Activated CD4-positive, alpha-beta T cell treated with anti-CD3 and anti-CD28 coated beads for 1 hour (primary cell): ENCODE results near the gene BRAT1.
"Not testable (repeated sequence)": the region's sequence is repeated elsewhere in the genome, so short reads cannot be mapped to it uniquely, and the experiment has no call there.

Experiments used
- DNase-seq: peaks from one replicate; pipeline ENCODE4 v3.0.0-alpha.2; 2020

The BRAT1 gene

DNA sequence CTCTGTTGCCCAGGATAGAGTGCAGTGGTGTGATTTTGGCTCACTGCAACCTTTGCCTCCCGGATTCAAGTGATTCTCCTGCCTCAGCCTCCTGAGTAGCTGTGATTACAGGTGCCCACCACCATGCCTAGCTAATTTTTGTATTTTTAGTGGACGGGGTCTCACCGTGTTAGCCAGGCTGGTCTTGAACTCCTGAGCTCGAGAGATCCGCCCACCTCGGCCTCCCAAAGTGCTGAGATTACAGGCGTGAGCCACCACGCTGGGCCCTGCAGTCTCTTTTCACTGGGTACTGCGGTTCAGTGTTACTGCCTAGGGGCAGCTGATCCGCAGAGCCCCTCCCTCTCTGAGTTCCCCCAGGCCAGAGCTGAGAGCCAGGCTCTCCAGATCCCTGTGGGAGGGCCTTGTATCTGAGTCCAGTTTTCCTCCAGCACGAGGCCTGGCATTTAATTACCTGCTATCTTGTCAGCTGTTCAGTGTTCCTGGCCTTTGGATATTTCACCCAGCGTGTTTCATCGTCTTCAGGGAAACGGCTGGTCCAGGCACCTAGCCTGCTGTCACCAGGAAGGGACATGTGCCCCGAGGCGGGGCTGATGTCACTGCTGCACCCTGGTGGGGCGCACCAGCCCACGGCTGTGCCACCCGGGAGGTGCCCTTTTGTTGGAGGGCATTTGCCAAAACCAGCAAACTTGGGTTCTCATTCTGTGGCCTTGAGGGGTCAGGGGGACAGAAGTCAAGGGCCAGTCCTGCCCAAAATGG, 19.3 kb downstream of the BRAT1 start:
- DNase-seq = not testable (repeated sequence)

DNA sequence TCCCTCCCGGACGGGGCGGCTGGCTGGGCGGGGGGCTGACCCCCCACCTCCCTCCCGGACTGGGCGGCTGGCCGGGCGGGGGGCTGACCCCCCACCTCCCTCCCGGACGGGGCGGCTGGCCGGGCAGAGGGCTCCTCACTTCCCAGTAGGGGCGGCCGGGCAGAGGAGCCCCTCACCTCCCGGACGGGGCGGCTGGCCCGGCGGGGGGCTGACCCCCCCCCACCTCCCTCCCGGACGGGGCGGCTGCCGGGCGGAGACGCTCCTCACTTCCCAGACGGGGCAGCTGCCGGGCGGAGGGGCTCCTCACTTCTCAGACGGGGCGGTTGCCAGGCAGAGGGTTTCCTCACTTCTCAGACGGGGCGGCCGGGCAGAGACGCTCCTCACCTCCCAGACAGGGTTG, 21.1 kb downstream of the BRAT1 start:
- DNase-seq = not testable (repeated sequence)

GRCh38 chr7:2533566-2533965, 21.8 kb downstream of the BRAT1 start:
- DNase-seq = not testable (repeated sequence)

- not testable (repeated sequence) for DNase-seq
Observed at GRCh38 chr7:2532816-2533215, 22.5 kb downstream of the BRAT1 start.

DNA sequence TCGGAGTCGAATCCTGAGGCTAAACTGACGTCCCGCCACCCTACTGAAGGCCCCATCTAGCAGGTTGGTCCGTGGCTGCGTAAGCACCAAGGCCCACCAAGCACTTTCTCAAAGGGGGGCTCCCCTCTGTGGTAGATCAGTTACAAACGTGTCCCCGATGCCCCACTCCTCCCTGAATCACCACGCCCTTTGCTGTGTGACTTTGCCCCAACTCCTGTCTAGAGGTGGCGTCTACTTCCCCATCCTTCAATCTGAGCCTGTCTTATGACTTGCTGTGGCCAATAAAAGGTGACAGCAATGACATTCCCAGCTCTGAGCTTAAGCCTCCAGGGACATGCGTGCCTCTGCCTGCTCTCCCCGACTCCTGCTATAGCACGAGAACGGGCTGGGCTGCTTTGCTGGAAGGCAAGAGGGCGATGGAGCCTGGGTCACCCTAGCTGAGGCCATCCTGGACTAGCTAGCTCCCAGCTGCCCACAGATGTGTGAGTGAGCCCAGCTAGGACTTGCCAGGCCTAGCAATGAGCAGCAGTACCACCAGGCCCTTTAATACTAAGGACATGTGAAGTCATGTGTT, 23.0 kb downstream of the BRAT1 start:
- not testable (repeated sequence) for DNase-seq

- peak; percentile 7 for DNase-seq
Observed at GRCh38 chr7:2531796-2532110, 23.6 kb downstream of the BRAT1 start.

DNA sequence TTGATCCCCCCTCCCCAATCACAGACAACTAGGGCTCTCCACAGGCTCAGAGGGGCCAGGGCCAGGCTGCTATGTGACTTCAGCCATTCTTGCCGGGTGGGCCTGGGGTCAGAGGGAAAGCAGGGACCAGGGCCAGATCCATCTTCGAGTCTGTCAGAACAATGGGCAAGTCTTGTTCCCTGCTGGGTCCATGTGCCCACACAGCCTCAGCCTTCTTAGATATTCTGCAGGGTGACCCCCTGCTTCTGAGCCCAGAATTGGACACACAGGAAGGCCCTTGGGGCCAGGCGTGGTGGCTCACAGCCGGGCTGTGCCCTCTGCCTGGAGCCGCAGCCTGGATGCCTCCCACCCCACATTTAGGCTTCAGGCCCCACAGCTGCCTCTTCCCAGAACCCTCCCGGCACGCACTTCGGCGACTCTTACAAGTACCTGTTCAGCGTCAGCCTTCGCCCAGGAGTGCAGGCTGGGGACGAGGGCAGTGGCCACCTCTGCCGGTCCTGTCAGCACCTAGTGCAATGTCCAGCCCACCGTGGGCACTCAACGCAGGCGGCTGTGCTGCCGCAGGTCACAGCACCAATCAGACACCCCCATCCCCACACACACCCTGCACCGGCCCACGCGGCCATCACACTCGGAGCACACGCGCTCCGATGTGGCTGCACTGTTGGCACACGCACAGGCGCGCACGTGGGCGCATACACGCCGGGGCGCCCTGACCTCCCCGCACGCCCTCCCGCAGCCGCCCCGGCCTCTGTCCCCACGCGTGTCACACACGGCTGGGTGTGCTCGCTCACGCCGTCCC, 24.1 kb downstream of the BRAT1 start:
- not testable (repeated sequence) for DNase-seq

DNA sequence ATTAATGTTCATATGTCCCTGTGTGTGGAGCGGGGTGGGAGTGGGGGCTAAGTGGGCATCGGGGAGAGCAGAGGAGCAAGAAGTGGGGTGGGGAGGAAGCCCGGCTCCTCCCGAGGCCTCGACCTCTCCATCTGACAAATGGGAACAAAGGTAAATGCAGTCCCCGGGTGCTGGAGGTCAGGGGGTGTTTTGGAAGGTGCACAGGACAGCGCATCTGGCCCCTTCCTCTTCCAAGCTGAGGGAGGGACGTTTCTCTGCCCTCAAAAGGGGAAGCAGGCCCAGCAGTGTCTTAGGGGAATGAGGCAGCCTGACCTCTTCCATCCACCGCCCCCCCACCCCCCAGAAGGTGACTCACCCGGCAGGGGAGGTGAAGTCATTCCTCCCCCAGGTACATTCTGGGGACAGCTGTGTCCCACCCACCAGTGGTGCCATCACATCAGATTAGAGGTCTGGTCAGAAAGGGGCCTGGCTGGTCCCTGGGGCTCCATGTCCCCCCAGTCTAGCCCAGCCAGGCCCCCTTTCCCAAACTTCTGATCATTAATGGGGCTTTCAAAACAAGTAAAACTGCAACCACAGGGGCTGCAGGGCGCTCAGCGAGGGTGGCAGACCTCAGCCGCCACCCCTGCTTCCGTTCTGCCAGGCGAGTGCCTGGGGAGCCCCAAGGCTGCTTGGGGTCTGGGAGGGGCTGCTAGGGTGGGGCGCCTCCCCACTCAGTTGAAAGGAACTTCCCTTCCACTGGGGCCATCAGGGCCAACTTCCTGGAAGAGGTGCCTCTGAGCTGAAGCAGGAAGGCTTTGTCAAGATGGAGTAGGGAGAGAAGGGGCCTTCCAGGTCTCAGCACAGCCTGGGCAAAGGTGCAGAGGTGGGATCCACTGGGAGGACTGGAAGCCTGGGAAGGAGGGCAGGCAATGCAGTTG, 25.0 kb downstream of the BRAT1 start:
- peak; percentile 63 for DNase-seq

DNA sequence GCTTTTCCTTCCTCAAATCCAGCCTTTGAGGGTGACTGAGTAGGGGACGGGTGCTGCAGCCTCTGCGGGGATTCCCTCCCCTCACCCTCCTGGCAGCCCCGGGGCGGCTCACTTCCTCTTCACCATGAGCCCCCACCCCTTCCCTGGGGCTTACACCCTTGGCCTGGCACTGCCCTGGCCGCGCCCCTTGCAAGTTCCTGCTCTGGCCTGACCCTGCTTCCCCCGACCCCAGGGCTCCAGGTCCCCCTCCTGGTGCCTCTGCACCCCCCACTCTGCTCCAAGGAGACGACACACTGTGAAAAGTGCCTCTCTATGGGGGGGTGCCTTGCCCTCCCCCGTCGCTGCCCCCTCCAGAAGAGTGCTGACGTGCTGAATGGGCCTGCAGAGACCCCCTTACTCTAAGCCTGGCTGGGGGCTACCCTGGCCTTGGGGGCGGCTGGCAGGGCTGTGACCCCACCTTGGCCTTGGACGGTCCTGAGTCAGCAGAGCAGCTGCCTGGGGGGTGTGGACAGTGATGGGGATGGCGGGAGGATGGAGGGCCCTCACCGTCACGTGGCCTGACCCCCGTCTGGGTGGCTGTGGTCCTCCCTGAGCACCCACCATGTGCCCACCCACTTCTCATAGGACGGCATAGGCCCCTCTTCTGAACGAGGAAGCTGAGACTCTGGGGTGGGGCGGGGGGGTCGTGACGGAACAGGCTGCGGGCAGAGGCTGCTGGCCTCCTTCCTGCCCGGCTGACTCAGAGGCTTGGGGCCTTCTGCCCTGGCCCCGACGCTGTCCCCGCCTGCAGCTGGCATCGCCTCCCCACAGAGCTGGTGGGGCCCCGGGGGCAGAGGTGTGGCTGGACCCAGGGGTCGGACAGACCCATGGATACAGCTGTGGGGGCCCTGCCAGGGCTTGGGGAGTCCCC, 25.9 kb downstream of the BRAT1 start:
- no peak for DNase-seq

GRCh38 chr7:2528481-2529095, 26.7 kb downstream of the BRAT1 start:
- no peak for DNase-seq

DNA sequence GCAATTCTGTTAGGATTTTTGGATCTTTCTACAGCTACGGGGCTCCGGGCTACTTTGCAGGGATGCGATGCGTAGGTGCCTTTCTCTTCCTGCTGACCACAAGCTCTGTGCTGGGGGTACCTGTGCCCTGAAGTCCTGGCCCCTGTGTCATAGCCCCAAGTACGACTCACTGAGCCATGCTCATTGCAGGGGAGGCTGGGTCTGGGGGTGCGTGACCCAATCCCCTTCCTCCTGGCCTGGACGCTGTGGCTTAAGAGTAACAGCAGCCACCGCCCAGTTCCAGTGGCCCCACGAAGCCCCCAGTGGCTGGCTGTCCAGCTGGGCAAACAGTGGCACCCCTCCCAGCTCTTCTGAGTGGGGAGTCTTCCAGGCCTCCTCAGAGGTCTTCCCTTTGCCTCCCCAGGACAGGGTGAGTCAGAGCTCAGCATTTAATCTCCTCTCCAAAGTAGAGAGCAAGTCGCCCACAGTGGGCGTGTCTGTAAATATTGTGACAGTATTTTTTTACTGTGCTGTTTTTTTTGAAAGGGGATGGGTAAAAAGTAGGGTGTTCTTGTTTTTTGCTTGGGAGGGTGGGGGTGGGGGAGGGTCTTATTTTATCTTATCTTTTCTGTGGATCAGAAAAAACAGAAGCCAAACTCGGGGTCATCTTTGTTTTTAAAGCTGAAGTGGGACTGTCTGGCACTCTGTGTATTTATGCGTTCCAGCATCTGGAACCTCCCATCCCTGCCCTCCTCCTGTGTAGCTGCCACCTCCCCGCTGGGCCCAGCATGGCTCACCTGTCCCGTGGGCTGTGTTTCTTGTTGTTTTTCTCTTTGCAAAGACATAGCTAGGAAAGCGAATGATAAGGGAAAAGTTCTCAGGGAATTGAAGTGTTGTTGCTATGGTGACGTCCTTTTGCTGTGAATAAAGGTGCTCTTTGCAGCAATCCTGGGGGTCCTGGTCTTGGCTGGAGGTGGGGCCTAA, 27.5 kb downstream of the BRAT1 start:
- no peak for DNase-seq

DNA sequence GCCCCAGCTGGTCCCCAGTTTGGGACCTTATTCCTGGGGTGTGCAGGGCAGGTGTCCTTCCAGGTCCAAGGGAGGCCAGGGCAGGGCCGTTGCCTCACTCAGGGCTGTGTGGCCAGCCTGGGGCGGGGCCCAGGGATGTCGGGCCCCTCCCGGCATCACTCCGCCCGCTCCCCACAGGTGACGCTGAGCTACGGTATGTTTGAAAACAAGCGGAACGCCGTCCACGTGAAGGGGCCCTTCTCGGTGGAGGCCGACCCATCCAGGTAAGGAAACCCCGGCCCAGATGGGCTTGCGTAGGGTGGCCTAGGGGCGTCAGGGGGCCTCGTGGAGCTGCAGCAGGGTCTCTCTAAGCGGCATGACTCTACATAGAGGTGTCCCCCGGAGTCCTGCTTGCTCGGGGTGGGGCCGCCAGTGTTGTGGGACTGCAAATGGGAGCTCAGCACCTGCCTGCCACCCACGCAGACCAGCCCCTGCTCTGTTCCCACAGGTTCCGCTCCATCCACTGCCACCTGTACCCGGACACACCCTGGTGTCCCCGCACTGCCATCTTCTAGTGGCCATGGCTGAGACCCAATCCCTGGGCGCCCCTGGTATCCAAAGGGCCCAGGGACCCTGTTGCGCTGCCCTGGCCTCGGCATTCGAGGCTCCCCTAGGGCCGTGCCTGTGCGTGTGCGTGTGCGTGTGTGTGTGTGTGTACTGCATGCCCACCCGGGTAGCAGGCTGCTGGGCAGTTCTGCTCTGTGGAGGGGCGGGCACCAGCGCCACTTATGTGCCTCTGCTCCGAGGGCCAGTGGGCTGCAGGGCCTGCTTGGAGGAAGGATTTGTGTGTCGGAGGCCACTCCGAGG, 28.4 kb downstream of the BRAT1 start:
- no peak for DNase-seq

GRCh38 chr7:2525658-2526630, 29.4 kb downstream of the BRAT1 start:
- no peak for DNase-seq

DNA sequence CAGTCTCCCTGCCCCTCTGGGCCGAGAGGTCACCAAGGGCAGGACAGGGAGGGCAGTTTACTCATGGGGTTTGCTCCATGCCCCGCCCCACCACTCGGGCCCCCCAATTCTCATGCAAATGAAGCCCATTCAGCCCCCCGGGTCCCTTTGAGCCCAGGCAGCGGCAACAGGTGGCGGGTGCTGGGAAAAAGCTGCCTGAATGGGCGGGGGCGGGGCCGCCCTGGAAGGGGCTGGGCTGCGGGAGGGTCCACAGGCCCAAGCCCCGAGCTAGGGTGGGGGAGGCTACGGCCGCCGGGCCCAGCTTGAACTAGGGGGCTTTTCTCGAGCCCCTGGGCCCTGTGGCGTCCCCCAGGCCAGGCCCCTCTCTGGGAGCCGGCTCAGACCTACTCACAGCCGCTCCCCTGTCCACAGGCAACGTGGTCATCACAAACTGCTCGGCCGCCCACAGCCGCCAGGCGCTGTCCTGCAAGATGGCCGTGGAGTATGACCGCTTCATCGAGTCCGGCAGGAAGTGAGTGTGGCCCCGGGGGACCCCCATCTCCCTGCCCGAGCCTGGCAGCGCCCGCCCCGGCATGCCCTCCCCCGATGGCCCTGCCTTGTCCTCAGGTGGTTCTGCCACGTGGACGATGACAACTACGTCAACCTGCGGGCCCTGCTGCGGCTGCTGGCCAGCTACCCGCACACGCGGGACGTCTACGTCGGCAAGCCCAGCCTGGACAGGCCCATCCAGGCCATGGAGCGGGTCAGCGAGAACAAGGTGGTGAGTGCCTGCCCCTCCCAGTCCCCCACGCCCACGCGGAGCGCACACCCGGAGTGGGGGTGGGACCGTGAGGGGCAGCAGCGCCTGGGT, 30.3 kb downstream of the BRAT1 start:
- no peak for DNase-seq

DNA sequence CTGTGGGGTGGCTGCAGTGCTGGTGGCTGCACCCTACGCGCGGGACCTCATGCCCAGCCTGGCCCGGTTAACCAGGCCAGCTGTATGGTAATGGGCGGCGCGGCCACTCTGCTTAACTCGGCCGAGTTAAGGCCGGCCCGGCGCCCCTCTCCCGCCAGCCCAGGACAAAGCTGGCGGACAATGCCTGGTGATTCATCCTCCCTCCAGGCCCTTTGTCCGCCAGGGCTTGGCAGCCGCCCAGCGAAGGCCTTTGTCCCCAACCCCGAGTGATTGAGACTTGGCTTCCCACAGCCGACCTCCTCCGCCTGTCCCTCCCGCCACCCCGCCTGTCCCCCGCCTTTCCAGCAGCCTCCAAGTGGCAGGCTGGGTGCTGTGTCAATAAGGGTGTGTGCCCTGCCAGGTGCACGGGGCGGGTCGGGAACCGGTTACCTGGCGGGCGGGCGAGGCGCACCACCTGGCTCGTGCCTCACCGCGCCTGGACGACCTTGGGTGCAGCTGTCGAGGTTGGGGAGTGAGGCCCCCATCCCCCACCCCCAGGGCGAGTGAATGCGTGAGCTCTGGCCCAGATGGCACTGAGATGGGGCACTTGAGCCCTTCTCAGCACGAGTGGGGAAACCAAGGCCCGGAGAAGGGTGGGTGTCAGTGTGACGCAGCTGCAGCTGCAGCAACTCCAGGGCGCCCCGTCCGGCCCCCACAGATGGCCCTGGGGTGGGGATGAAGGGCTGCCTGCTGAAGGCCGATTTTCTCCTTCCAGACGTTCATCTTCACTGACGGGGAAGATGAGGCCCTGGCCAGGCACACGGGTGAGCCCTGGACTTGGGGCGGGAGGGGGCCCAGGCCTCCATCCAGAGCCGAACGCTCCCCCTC, 31.1 kb downstream of the BRAT1 start:
- DNase-seq = no peak

DNA sequence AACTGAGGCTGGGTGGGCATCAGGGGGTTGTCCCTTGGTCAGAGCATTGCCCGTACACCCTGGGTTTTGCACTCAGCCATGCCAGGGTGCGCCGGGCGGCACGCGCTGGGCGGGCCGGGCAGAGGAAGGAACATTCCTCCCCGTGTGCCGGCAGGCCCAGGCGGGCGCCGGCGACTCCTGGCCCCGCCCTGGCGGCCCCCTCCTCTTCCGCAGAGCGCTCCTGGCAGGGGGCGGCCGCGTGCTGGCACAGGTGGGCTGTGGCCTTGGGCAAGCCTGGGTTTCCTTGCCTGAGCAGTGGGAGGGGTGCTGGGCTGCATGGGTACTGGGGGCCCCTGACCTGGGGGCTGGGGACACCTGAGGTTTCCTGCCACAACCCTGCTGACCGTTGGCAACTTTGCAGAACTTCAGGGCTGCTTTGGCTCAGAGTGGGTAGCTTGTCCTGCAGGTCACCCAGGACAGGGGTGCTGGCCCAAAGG, 31.8 kb downstream of the BRAT1 start:
- no peak for DNase-seq
